NCI-H2081 treated with DMSO at 0.1 percent for 48 hours (cell line): ENCODE results near the gene MORF4L1.
"Not testable (repeated sequence)": the region's sequence is repeated elsewhere in the genome, so short reads cannot be mapped to it uniquely, and the experiment has no call there.

Source experiments
- DNase-seq: peaks from one replicate; lab custom pipeline; 2025; lab: John Stamatoyannopoulos, UW

The MORF4L1 gene

GRCh38 chr15:78925956-78926743, 53.5 kb downstream of the MORF4L1 start:
- no peak for DNase-seq

- no peak for DNase-seq
Measured at GRCh38 chr15:78927077-78927790, 54.5 kb downstream of the MORF4L1 start.

- DNase-seq, result not testable (repeated sequence)
Measured at GRCh38 chr15:78928176-78928575, 55.5 kb downstream of the MORF4L1 start.

DNA sequence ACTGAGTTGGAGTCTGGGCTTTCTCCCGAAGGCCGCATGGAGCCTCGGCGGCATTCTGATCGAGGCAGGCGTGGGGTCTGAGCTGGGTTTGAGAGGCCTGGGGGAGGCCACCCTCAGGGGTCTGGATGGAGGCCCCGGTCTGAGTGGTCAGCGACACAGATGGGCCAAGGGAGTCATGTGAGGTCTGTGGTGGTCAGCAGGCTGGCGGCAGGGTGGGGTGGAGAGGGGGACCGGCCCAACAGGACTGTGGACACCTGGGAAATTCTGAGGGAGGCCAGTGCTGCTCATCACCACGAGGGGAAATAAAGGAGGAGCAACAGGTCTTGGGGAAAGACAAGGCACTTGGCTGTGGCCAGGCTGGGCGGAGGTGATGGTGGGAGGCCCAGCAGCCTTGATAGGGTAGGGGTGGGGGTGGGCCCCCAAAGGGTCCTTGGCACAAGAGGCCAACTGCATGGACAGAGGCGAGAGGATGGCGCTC, 56.0 kb downstream of the MORF4L1 start:
- no peak for DNase-seq

GRCh38 chr15:78929536-78930264, 57.0 kb downstream of the MORF4L1 start:
- no peak for DNase-seq

DNA sequence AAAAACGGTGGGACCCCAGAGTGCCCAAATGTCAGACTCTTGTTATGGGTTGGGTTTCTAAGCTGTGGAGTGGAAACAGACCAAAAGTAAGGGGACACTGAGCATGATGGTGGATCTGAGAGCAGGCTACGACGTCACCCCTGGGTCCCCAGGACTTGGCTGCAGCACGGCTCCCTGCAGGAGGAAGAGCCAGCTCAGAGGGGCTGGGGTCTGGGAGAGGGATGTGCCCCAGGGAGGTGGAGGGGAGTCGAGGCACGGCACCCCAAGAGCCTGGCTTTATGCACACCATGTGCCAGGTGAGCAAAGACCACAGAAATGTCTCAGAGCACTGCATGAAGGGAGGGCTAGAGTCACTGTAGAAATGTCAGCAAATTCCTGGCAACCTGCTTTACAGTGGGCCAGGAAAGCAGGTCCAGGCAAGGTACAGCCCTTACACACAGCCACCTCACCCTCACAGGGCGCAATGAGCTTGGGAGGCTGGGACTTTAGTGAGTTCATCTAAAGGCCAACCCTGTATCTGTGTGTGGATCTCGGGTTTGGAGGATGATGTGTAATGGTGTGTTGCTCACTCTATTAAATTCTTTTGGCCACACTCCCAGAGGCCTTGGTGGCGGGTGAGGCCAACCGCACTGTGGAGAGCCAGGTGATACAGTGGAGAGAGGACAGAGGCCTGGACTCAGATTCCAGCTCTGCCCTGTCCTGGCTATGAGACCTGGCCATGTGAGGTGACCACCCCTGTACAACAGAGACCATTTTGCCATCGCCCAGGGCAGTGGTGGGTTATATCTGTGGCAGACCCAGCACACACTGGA, 58.1 kb downstream of the MORF4L1 start:
- no peak for DNase-seq

DNA sequence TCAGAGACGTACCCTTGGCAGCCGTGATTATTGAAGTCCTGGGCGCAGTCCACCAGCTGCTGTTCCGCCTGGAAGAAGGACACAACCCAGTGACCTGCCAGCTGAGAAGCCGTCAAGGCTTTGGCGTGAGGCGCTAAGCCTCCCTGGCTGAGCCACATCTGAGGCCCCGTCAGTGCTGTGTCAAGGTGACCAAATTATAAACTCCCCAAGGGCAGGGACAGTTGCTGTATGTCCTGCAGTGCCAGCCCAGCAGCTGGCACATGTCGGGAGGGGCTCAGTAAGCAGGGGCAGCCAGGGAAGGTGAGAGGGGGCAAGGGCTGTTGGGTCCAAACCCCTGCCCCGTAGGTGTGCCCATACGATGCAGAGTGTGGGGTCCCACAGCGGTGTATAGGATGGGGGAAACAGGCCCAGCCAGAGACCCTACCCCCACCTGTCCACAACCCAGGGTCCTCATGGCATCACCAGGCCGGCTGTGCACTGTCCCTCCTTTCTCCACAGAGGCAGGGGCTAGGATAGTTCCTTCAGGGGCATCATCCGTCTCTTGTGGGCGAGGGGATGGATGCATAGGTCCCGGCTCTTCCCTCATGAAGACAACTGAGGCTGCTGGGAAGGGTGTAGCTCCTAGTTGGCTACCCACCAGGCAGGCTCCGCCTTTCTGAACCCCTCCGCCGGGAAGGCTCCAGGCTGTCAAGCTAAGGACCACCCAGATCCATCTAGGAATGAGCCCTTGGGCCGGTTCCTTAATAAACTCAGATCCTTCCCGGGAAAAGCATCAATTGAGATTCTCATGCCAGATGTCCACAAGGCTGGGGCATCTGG, 59.0 kb downstream of the MORF4L1 start:
- no peak for DNase-seq

- DNase-seq, result no peak
Measured at GRCh38 chr15:78932258-78932808, 59.6 kb downstream of the MORF4L1 start.

GRCh38 chr15:78933187-78933822, 60.6 kb downstream of the MORF4L1 start:
- DNase-seq, result no peak

DNA sequence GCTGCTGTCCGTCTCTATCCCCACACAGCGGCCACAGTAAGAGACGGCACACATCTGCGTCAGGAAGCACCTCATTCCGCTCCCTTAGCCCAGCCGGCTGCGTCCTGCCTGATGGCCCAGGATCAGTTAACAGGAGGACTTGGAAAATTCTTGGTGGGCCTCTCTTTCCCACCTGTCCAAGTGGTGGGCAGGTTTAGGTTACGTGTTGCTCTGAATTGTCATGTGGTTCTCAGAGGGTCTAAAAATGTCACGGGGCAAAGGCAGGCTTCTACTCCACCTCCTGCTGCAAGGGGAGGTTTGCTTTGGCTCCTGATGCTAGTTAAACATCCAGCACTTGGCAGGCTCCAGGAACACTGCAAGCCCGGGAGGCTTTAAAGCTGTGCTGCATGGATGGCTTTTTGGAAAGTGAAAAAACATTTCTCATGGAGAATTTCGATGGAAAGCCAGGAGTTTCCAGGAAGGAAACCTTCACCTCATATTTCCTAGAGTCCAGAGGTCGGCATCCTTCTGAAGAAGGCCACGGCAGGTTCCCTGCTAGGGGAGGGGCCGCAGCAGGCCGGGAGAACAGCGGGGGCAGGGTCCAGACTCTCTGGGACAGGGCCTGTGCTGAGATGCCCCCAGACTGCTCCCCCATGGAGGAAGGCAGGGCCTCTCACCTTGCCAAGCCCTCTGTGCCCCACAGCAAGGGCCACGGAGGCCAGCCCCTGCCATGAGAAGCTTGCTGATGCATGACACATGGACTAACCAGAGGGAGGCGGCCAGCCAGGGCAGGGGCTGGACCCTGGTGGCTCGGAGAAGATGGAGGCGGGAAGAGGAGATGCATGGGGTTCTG, 61.3 kb downstream of the MORF4L1 start:
- no peak for DNase-seq

DNA sequence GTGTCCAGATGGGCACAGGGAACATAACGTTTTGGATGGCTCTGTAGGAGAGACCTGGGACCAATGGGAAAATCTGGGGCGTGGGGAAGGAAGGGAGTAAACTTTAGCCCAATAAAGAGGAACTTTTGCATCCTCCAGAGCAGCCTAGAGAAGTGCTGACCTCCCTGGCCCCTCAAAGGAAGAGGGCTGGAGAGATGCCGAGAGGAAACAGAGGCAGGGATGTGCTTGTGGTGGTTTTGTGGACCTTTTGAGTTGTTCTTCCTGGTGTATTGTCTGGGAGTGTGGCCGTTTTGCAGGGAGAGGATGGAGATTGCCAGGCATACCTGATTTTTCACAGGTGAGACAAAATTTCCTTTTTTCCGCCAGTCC, 61.9 kb downstream of the MORF4L1 start:
- no peak for DNase-seq

DNA sequence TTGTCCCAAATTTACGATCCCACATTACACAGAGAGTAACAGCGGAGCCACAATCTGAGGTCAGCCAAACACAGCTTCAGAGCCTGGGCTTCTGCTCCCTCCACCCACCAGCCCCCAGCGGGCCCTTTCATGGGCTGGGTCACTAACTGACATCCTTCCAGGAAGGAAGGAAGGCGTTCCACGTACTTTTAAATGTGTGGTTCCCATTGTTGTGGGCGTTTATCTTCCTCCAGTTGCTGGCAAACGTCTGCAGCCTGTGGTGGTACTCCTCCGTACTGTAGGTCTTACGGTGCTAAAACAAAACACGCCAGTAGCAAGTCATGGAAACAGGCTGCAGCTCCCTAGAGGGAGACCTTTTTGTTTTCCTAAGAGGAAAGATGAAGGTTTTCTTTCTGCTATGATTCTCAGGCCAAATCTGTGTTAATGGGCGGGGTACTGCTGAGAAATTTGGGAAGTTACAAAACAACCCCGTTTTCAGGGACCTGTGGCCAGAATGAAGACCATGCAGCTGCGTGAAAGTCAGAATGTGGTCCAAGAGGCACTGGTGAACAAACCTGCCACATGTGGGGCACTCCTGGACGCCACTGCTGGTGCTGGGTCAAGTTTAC, 64.5 kb downstream of the MORF4L1 start:
- DNase-seq, result no peak

- no peak for DNase-seq
Measured at GRCh38 chr15:78938658-78939488, 66.2 kb downstream of the MORF4L1 start.

- DNase-seq, result no peak
Measured at GRCh38 chr15:78942741-78943140, 70.1 kb downstream of the MORF4L1 start.

DNA sequence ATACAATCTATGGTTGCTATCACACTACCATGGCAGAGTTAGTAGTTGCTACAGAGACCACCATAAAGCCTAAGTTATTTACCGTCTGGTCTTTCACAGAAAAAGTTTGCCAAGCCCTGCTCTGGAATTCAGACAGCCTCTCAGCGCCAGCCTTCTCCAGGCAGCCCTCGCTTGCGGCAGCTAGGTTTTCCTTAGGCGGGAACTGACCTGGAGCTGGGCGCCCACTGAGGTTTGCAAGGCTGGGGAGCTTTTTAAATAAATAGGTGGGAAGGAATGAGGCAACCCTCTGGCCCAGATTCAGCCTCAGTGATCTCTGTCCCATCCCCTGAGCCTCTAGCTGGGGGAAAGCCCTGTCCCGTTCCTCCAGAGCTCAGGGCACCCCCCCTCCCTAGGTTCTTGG, 71.0 kb downstream of the MORF4L1 start:
- no peak for DNase-seq

DNA sequence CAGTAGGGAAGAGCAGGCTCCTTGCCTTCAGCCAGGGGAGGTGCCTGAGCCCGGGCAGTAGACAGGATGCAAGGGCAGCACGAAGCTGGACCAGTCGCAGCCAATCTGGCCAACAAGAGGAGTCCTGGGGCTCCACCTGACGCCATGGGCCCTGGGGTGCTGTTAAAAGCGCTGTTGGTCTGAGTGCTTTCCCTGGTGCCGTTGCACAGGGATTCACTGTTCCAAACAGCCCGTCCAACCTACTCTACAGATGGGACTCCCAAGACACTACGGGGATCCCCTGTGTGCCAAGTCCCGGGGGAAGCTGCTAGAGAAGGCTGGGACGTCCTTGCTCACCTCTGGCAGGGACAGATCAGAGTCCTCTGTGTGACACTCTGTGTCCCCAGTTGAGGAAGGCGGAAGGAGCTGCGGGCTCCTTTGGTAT, 71.5 kb downstream of the MORF4L1 start:
- no peak for DNase-seq

- no peak for DNase-seq
Measured at GRCh38 chr15:78944669-78945407, 72.1 kb downstream of the MORF4L1 start, which contains the start of gene CTSH. CTSH (minus strand) TSS chr15:78945046; CDS start chr15:78944981, 65 bp downstream.
